VCaP (cell line): ENCODE measurements around the gene OR5P2.
"Not testable (repeated sequence)": the region's sequence is repeated elsewhere in the genome, so short reads cannot be mapped to it uniquely, and the experiment has no call there.

Experiments used
- H3K27ac ChIP-seq: fragments of 450-650 bp; 2 replicates; pipeline ENCODE4 v1.5.1; 2017
- CTCF ChIP-seq: fragments of 450-650 bp; conservative IDR thresholded peaks from 2 replicates; pipeline ENCODE4 v1.5.1; 2017; ENCODE audit warnings: mild to moderate bottlenecking, moderate library complexity

Gene OR5P2

DNA sequence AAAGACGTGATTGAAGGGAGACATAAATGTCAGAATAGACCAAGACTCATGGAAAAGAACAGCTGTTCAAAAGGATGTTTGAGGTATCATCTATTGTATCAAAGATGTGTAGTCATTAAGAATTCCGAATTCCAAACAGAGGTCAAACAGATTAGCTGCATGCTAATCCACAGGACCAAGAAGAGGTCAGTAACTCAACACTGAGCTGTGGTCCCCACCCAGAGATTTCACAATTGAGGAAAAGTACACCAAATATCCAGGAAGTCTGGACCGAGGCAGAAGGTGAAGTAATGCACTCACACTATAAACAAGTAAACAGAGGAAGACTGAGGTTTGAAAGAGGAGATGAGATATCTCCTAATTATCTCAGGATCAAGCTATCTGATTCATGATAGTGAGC lies 29.6 kb upstream of the OR5P2 start:
- H3K27ac ChIP-seq: no peak overlapping the region
- TF ChIP-seq CTCF: no peak

GRCh38 chr11:7820417-7820816 lies 23.7 kb upstream of the OR5P2 start:
- not testable (repeated sequence) for H3K27ac ChIP-seq

- H3K27ac ChIP-seq: not testable (repeated sequence)
These were observed 18.2 kb upstream of the OR5P2 start for GRCh38 chr11:7814897-7815296.

GRCh38 chr11:7810301-7810700 lies 13.6 kb upstream of the OR5P2 start:
- H3K27ac ChIP-seq: not testable (repeated sequence)

- H3K27ac ChIP-seq: no peak overlapping the region
- no peak for TF ChIP-seq CTCF
These were observed 3.5 kb downstream of the OR5P2 start for GRCh38 chr11:7793233-7793632.

- no peak overlapping the region for H3K27ac ChIP-seq
- TF ChIP-seq CTCF: no peak
These were observed 9.5 kb downstream of the OR5P2 start for GRCh38 chr11:7787239-7787638.

- peak; percentile 70 for TF ChIP-seq CTCF
- no peak overlapping the region for H3K27ac ChIP-seq
These were observed 21.1 kb downstream of the OR5P2 start for GRCh38 chr11:7775689-7776088.

DNA sequence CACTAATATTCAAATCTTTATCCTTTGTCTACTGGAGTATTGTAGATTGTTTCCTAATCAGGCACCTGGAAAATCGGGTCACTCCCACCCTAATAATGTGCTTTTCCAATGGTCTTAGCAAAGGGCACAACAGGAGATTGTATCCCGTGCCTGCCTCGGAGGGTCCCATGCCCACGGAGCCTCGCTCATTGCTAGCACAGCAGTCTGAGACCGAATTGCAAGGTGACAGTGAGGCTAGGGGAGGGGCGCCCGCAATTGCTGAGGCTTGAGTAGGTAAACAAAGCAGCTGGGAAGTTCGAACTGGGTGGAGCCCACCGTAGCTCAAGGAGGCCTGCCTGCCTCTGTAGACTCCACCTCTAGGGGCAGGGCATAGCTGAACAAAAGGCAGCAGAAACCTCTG lies 32.4 kb downstream of the OR5P2 start:
- H3K27ac ChIP-seq: not testable (repeated sequence)

GRCh38 chr11:7759010-7759409 lies 37.7 kb downstream of the OR5P2 start:
- H3K27ac ChIP-seq: no peak overlapping the region
- TF ChIP-seq CTCF: no peak

DNA sequence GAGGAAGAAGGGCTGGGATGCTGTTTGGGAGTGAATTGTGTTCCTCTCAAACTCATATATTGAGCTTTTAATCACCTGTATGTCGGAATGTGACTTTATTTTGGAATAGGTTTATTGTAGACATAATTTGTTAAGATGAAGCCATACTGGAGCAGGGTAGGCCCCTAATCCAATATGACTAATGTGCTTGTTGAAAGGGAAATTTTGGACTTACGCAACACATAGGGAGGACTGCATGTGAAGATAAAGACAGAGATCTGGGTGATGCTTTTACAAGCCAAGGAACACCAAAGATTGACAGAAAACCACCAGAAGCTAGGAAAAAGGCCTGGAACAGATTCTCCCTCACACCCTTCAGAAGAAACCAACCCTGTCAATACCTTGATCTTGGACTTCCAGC lies 47.3 kb downstream of the OR5P2 start:
- TF ChIP-seq CTCF: no peak
- H3K27ac ChIP-seq: no peak overlapping the region
